Gastroesophageal sphincter (tissue), 3 donors: Measurements from ENCODE around the gene PGBD2.

Experiments used
- CTCF ChIP-seq, 4 experiments: fragments of 200-600 bp in 2 of 4; fragments of 450-650 bp in 2 of 4; sonication (generic) in 1 of 4; IDR thresholded peaks; one replicate each; pipeline ENCODE4 v1.5.1; 2017 to 2019; ENCODE audit warnings: antibody characterized with exemption in 4 of 4, mild to moderate bottlenecking in 2 of 4, moderate library complexity in 2 of 4
- EP300 ChIP-seq: sonication (generic); formaldehyde crosslinking; IDR thresholded peaks from one replicate; pipeline ENCODE4 v1.6.1; 2017; ENCODE audit warnings: antibody characterized with exemption, mild to moderate bottlenecking
- POLR2AphosphoS5 ChIP-seq: sonication (generic); formaldehyde crosslinking; IDR thresholded peaks from one replicate; pipeline ENCODE4 v1.6.1; 2017; ENCODE audit warnings: antibody characterized with exemption

- TF ChIP-seq CTCF (IDR thresholded peaks at IDR 0.05) (peak in 3 of 4 experiments; percentile 41 to 54 (median 49)), POLR2AphosphoS5 (peak; percentile 43), EP300 (no peak)
Measured at GRCh38 chr1:248858096-248858890, 47.7 kb upstream of the PGBD2 start.
